Epithelial cell of proximal tubule (primary cell): ENCODE measurements around the gene TENT5C. TPM values are rescaled to one million over a fixed set of nuclear protein-coding genes. Genes with fewer than 3 reads are reported as not detected.
A peak's percentile ranks its signal among the peaks of the same experiment; 100 is the strongest.
"Not testable (repeated sequence)": the region's sequence is repeated elsewhere in the genome, so short reads cannot be mapped to it uniquely, and the experiment has no call there.

Experiments
- DNase-seq: peaks from one replicate; pipeline ENCODE4 v3.0.0-alpha.2; 2011; ENCODE audit warnings: low read depth
- H3K4me3 ChIP-seq: 2 replicates; pipeline ENCODE4 v1.5.1; 2011; ENCODE audit warnings: low read depth, mild to moderate bottlenecking, low read length
- total RNA-seq: library from RNA; depleted of rRNA; stranded (reverse); fragments of >200 nt; gene quantifications from 2 replicates; pipeline ENCODE4 v1.2.3, GENCODE V29; 2015
- TF ChIP-seq, protein P1 (sequence below): conservative IDR thresholded peaks from 2 replicates; pipeline ENCODE4 v1.5.1; 2012; ENCODE audit warnings: low read depth, mild to moderate bottlenecking, low read length

Gene TENT5C
- under 0.01 TPM in 1 of 2 replicates, not detected in the other for total RNA-seq

DNA sequence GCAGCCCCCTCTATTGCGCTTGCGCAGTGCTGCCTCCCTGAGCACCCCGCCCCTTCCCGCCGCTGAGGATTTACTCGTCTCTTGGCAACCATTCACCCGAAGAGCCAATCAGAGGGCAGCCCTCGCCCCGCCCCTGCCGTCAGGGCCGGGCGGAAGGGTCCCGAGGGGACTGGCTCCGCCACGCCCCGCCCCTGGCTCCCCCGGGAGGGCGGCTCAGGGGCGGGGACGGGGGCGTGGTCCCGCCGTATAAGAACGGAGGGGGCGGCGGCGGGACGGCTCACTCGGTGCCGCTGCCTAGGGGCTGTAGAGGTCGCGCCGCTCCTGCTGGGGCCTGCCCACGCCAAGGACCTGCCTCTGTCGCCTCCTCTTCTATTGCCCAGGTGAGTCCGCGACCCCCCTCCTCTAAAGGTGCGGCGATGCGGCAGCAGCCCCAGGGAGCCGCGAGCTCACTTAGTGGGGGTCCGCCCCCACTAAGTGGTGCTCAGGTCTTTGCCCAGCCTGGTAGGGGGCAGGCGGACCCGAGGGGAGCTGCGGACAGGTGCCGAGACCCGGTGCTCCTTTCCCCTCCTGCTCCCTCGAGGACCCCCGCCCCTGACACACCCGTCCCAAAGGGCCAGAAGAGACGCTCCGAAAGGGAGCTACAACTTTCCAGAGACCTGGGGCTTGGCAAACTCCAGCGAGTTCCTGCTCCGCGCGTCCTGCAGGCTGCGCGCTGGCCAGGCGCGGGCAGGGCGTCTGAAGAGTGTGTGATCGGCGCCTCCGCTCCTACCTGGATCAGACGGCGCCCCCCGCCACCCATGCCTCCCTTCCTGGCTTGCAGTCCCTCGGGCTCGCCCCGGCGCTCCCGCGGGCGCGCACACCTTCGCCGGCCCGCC lies at the start of gene TENT5C:
Gene TENT5C, plus strand, starts transcription at position 275 of the 875 bp plus-strand sequence. CDS start 16,821 bp downstream, outside the sequence.
- H3K4me3 ChIP-seq, result peak within 1 kb of the TSS; percentile 68
- TF ChIP-seq, protein P1, sequence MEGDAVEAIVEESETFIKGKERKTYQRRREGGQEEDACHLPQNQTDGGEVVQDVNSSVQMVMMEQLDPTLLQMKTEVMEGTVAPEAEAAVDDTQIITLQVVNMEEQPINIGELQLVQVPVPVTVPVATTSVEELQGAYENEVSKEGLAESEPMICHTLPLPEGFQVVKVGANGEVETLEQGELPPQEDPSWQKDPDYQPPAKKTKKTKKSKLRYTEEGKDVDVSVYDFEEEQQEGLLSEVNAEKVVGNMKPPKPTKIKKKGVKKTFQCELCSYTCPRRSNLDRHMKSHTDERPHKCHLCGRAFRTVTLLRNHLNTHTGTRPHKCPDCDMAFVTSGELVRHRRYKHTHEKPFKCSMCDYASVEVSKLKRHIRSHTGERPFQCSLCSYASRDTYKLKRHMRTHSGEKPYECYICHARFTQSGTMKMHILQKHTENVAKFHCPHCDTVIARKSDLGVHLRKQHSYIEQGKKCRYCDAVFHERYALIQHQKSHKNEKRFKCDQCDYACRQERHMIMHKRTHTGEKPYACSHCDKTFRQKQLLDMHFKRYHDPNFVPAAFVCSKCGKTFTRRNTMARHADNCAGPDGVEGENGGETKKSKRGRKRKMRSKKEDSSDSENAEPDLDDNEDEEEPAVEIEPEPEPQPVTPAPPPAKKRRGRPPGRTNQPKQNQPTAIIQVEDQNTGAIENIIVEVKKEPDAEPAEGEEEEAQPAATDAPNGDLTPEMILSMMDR, result no peak
- DNase-seq, result peak; percentile 53

DNA sequence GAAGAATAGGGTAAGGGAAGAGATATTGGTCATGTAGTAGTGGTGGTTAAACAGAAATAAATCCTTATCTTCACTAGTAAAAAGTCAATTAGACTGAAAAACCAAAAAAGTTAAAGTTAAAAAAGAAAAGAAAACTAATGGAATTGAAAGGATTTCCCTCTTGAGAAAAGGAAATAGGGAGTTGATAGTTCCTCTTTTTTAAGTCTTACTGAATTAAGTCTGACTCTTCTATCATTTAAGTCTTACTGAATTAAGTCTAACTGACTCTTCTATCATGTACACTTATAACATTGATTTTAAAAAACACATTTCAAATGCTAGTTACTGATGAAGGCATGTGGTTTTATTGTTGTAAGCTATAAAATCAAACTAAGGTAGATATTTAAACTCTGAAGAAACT lies 49.5 kb upstream of the TENT5C start:
- DNase-seq, result no peak
- TF ChIP-seq, protein P1, result no peak
- no peak overlapping the region for H3K4me3 ChIP-seq

DNA sequence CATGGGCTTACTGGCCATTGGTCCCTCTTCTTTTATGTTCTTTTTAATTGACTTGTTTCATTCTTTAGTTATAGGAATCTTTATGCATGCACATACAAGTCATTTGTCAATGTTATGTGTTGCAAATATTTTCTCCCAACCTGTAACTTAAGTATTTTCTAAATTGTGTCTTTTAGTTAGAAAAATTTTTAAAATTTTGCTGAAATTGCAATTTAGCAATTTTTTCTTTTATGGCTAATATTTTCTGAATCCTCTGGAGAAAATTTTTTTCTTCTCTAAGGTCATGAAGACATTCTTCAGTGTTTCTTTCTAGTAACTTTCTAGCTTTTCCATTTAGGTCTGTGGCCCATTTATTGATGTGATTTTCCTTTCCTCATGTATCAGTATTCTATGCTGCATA lies 48.9 kb upstream of the TENT5C start:
- no peak for DNase-seq
- TF ChIP-seq, protein P1, result no peak
- H3K4me3 ChIP-seq, result no peak overlapping the region

DNA sequence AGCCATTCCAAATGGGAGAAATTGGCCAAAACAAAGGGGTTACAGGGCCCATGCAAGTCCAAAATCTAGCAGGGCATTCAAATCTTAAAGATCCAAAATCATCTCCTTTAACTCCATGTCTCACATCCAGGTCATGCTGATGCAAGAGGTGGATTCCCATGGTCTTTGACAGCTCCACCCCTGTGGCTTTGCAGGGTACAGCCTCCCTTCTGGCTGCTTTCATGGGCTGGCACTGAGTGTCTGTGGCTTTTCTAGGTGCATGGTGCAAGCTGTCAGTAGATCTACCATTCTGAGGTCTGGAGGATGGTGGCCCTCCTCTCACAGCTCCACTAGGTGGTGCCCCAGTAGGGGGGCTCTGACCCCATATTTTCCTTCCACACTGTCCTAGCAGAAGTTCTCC lies 47.4 kb upstream of the TENT5C start:
- DNase-seq, H3K4me3 ChIP-seq: not testable (repeated sequence)

DNA sequence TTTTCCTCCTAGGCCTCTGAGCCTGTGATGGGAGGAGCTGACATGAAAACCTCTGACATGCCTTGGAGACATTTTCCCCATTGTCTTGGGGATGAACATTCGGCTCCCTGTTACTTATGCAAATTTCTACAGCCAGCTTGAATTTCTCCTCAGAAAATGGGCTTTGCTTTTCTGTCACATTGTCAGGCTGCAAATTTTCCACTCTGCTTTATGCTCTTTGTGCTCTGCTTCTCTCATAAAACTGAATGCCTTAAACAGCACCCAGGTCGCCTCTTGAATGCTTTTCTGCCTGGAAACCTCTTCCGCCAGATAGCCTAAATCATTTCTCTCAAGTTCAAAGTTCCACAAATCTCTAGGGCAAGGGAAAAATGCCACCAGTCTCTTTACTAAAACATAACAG lies 46.7 kb upstream of the TENT5C start:
- TF ChIP-seq, protein P1, result no peak
- DNase-seq, result no peak
- H3K4me3 ChIP-seq, result no peak overlapping the region

DNA sequence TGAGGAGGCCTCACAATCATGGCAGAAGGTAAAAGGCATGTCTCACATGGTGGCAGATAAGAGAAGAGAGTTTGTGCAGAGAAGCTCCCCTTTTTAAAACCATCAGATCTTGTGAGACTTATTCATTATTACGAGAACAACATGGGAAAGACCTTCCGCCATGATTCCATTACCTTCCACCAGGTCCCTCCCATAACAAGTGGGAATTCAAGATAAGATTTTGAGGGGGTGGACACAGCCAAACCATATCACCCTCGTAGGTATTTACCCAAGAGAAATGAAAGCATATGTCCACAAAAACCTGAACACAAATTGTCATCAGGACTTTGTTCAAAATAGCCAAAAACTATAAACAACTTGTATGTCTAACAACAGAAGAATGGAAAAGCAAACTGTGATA lies 45.9 kb upstream of the TENT5C start:
- TF ChIP-seq, protein P1, result no peak
- DNase-seq, result no peak
- no peak overlapping the region for H3K4me3 ChIP-seq

DNA sequence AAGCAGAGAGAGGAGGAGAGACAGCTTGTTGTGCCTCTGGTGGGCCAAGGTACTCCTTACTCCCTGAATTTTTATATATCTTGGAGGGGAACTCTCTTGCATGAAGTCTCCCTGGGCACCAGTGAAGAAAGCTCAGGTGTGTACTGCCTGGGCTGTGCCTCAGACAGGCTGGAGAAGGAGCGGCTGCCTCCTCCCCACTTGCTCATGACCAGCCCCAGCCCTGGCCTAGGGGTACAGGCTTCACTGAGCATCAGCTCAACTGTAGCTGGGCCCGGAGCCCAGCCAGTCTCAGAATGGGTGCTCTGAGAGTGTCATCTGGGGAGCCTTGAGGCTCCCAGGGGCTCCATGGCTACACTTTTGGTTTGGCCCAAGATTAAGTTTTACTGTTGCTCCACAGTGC lies 44.8 kb upstream of the TENT5C start:
- H3K4me3 ChIP-seq, result no peak overlapping the region
- no peak for DNase-seq
- TF ChIP-seq, protein P1, result no peak
